DND-41 (cell line): ENCODE data around the gene UNC13B.

Experiments
- CTCF ChIP-seq: IDR thresholded peaks from 2 replicates; pipeline ENCODE4 v1.5.1; 2012; ENCODE audit warnings: borderline replicate concordance, low read length, moderate library complexity, mild to moderate bottlenecking; ENCODE audit not compliant: poor library complexity, severe bottlenecking; ENCODE audit errors: extremely low read depth
- EZH2 ChIP-seq: IDR thresholded peaks from 3 replicates; pipeline ENCODE4 v1.6.1; 2012; ENCODE audit warnings: borderline replicate concordance, low read depth, mild to moderate bottlenecking, moderate library complexity, low read length, inconsistent platforms; ENCODE audit not compliant: severe bottlenecking

- TF ChIP-seq CTCF = no peak
- no peak for TF ChIP-seq EZH2
These were observed 132.7 kb downstream of the UNC13B start for GRCh38 chr9:35294556-35294955.
